HG02763 (cell line): Measurements from ENCODE around the gene PRICKLE1.

Experiments used
- ATAC-seq: cut with Tn5 transposase; IDR thresholded peaks from one replicate; pipeline ENCODE4 v1.9.1; 2021; ENCODE audit warnings: mild to moderate bottlenecking, moderate library complexity; ENCODE audit not compliant: unreplicated experiment

Gene PRICKLE1

DNA sequence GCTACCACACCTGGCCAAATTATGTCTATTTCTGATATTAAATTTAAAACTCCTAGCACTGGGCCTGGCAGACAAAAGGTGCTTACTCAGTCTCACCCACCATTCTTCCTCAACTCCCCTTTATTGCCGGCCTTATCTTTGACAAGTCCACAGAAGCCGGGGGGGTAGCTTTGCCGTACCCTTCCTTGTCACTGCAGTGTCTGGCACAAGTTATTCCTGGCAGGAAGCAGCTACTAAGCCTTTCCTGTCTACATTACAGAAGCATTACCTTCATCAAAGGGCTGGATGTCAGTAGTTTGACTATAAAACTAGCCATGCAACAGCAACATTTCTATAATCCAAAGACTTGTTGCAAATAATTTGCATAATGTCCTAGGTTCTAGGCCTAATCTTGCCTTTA is 127.1 kb downstream of the PRICKLE1 start:
- ATAC-seq: no peak

DNA sequence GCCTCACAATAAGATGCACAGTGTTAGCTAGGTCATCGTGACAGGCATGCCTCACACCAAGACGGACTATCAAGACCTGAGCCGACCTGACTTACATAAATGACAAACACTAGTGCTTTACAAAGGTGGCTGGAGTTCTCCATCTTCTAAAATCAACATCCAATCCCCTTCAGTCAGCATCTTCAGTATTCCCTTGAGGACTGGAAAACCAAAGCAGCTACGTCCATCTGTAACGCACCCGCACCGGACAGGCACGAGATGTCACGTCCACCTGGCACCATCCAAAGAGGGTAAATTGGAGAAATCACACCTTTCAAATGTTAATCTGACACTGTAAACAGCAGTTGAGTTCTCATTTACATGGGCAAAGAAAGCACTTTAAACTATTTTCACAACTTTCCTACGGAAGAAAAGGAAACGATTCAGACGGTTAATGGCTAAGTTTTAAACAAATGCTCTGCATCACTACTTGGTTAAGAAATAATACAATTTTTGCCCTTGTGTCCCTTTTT is 130.2 kb downstream of the PRICKLE1 start:
- ATAC-seq: no peak

DNA sequence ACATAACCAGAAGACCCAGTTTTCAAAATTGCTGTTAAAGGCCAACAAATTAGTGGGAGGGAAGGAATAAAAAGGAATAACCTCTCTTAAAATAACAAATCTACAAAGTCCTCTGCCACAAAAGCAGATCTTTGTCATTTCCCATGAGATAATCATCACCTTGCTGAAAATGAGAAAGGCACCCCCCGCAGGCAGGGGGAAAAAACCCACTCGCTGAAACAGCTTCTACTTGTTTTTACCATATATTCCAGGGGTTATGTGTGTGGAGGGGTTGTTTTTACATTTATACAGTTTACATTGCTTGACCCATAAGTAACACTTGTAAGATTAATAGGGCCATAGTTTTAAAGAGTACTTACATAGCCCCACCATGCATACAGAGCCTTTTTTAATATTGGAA is 131.0 kb downstream of the PRICKLE1 start:
- no peak for ATAC-seq

DNA sequence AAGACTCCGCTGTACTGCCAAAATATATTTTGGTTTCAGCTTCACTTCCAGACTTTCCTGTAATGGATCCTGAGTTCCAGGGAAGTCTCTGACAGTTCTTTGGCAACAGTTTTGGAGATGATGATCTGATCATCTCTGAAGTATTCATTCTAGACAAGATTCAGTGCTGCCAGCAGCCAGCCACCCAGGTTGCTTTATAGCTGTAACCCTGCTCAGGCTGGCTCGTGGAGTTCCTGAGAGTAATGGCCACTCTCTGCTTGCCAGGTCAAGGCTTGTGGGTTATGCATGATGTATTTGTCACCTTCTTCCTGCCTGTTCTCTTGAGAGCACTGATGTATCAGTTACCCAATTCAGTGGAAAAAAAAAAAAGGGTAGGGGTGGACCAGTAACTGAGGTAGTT is 139.3 kb downstream of the PRICKLE1 start:
- ATAC-seq: no peak

DNA sequence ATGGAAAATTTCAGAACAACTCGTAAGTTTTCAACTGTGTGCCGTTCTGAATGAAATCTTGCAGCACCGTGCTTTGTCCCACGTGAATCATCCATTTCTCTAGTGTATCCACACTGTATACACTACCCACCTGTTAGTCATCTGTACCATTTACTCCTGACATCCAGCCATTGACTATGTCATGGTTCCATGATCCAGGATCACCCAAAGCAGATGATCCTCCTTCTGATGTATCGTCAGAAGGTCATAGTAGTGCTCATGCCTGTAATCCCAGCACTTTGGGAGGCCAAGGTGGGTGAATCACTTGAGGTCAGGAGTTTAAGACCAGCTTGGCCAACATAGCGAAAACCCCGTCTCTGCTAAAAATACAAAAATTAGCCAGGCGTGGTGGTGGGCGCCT is 140.7 kb downstream of the PRICKLE1 start:
- ATAC-seq: no peak

DNA sequence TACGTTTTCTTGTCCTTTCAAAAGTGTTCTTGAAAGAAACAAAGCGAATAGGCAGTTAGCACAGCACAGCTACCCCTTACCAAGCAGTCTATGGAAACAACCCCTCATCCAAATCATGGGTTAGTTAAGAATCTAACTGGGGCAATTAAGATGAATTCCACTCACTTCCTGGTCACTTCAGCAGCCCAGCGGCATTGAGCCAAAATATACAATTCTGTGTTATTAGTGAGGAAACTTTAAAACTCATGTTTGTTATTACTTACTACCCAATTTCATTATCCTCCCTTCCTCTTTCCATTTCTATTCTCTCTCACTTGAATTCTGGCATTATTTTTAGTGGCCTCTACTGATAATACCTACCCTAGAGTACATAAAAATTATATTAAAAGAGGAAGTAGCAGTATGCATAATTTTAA is 142.2 kb downstream of the PRICKLE1 start:
- no peak for ATAC-seq

DNA sequence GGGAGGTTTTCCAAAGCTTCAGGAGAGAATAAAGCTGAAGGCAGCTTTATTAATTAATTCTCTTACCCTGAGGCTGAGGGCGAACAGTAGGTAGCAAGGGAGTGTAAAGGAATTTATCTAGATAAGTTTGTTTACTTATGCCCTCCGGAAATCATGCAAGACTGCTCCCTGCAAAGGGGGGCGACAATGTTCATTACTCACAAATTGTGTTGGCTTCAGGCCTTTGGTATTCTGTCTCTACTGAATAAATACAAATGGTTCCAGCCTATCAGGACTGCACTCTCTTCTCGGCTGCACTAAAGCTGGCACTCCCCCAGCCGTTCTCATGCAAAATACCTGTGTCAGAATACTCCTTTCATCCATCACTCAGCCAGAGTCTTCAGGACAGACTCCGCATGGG is 142.8 kb downstream of the PRICKLE1 start:
- no peak for ATAC-seq

DNA sequence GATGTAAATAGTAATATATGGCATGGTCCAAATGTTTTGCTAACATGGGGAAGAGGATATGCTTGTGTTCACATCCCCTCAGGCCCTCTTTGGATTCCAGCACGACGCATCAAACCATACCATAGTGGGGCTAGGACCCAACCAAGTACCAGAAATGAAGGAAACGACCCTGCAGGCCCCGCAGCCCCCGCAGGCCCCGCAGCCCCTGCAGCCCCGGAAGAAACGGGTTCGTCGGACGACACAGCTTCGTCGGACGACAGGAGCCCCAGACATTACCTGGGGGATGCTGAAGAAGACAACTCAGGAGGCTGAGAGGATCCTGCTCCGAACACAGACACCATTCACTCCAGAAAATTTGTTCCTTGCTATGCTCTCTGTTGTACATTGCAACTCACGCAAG is 143.7 kb downstream of the PRICKLE1 start:
- no peak for ATAC-seq

DNA sequence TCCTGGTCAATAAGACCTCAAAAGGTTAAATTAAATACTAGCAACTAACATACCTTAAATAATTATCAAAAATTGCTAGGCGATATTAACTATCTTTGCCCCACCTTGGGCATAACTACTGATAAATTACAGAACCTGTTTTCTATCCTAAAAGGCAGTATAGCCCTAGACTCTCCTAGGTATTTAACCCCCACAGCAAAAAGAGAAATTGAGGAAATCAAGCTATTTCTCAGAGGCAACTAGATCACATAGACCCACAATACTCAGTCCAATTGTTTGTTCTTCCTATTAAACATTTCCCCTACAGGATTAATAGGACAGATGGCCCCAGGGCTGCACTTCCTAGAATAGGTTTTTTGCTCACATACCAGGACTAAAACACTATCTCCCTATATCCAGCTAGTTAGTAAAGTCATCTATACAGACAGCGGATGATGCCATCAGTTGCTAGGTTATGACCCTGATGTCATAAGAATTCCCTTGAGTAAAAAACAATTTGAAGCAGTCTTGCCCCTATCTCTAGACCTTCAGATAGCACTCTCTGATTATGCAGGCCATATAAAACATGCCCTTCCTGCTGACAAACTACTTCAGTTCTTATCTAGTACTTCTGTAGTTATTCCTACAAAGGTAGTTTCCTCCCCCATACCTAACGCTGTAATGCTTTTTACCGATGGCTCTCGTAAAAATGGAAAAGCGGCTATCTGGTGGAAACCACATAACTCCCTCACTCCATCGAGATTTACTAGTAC is 145.2 kb downstream of the PRICKLE1 start:
- ATAC-seq: no peak

DNA sequence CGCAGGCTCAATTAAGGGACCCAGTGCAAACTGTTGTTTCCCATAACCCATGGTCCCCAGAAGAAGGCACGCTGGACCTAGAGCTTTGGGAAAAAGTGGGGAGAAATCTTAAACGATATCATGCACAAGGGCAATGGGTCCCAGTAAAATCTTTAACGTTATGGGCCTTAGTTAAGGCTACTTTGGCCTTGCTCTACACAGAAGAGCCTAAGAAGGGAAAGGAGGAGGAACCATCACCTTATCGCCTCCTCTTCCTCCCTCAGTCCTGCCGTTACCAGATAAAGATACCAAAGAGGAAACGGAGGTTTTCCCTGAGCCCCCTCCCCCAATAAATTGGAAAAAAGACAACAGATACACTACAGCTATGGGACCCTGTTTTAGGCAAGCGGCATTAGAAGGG is 146.7 kb downstream of the PRICKLE1 start:
- no peak for ATAC-seq

DNA sequence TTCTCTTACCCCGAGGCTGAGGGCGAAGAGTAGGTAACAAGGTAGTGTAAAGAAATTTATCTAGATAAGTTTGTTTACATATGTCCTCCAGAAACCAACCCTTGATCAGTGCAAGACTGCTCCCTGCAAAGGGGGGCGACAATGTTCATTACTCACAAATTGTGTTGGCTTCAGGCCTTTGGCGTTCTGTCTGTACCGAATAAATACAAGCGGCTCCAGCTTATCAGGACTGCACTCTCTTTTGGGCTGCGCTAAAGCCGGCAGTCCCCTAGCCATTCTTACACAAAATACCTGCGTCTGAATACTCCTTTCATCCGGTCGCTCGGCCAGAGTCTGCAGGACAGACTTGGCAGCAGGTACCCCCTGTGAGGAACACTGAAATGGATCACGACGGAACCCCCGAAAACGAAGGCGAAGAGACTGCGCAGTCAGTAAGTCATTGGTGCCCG is 147.2 kb downstream of the PRICKLE1 start:
- ATAC-seq: no peak

DNA sequence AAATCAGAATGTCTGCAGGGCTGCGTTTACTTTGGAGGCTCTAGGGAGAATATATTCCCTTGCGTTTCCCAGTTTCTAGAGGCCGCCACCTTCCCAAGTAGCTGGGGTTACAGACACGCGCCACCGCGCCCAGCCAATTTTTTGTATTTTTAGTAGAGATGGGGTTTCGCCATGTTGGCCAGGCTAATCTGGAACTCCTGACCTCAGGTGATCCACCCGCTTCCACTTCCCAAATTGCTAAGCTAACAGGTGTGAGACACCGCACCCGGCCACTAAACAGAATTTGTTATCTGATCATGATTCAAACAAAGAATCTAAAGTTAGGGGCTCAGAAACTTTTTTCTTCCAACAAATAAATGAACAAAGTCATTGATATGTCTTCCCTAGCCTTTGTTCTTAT is 148.9 kb downstream of the PRICKLE1 start:
- ATAC-seq: no peak

DNA sequence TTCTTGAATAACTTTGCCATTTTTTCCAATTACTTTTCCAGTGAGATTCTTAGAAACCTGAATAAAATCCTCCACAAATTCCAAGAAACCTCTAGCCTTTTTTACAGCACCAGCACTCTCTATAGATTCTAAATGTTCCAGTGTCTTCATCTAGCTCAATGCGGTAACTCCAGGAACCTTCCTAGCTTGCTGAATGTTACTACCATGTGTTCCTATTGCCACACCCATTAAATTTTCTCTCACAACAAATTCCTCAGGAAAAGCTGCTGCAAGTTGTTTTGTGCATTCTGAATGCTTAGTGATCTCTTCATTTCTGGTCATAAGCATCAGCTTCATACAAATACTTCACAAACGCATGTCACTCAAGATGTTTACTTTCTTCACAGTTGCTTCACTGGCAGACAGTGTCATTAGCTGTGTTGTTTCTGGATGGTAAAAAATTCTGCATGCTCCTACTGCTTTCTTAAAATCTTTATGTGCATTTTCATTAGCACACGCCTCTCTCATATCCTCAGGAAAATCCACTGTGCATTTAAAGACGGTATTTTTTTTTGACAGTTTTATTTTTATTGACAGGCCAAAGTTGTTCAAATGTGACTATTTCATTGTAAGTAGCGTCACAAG is 156.9 kb downstream of the PRICKLE1 start:
- ATAC-seq: no peak

DNA sequence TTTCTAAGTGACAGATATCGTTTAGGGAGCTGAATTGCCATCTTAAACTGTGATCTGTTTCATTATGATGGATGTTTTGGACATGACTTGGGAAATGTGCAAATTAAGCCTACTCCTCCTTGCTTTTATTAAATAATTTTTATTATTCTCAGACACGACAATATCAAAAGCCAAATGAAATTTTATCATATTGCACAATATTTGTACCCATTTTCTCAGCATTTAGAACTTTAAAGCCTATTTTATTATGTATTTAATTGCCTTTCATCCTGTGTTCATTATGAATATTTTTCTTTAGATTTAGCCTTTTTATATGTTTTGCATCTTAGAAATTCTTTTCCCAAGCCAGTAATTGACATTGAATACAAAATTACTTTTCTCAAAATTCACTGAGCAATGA is 160.7 kb downstream of the PRICKLE1 start:
- ATAC-seq: no peak

DNA sequence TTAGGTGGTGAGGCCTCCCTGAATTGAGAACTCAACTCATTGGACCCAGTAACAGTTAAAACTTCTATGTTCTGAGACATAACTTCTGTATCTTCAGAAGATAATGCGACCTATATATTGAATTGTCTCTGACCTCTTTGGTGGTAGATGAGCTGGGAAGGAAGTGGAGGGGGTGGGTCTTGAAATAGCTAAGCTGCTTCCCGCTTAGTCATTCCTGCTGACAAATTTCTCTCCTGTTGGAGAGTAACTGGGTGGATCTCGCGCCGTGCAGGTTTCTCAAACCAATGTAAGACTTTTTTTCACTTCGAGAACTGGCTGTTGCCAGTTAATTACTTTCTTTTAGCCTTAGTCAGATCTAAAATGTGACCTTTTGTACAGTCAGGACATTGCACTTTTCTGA is 162.8 kb downstream of the PRICKLE1 start:
- ATAC-seq: no peak

DNA sequence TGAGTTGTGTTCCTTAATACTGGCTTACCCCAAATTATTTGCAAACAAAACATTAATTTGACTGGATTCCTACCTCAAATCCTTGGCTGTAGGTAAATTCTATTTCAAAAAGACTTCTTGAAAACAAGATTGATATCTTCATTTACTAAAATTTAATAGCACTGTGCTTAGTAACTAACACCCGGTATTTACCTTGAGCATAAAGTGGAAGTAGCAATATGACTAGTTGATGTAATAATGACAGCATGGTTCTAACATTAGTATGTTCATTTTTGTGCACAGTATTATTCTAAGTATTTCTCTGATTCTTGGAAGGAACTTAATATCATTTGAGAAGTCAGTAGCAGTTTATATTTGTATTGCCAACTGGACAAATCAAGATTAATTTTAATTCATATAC is 166.8 kb downstream of the PRICKLE1 start:
- ATAC-seq: no peak

DNA sequence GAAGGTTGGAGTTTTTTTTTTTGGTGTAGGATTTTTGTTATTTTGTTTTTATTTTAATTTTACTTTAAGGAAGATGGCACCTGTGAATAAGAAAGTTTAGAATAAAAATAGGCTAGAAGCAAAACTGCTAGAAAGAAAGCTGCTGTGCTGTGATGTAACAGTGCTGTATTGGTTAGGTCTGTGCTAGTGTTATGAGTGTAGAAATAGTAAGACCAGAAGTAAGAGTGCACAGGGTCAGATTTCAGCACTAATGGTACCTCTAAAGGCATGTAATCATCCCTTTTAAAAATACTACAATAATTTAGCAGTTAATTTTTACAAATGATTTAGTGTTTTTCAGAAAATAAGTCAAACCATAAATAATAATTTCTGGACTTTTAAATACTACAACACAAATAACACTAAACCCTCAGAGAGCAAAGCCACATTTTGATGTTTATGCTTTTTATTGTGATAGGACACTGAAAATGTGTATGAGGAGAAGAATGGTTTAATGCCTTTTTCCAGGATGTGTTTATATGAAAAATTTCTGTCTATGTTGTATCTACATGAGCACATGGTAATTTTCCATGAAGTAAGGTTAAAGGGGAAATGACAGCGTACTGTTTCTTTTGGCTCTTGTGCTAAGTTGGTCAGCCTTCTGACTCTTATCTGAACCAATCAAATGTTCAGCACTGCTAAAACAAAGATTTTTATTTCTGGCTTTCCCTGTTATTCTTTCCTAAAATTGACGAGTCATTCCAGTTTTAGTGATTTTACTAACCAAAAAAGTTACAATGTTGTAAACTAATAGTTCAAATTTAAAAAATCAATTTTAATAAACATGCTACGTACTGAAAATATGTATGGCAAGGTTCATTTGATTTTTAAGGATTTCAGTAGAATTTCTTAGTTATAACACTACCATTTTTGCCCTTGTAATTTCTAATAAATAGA is 167.4 kb downstream of the PRICKLE1 start:
- peak; percentile 83 for ATAC-seq

DNA sequence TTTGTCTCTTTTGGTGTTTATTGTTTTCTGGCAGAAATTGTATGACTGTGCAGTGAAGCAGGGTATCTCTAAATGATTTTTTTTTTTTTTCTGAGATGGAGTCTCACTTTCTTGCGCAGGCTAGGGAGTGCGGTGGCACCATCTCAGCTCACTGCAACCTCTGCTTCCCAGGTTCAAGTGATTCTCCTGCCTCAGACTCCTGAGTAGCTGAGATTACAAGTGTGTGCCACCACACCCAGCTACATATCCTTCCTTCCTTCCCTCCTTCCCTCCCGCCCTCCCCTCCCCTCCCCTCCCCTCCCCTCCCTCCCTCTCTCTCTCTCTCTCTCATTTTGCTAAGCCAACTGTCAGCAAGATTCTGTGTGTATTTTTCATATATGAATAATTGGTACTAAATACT is 169.2 kb downstream of the PRICKLE1 start:
- ATAC-seq: no peak

DNA sequence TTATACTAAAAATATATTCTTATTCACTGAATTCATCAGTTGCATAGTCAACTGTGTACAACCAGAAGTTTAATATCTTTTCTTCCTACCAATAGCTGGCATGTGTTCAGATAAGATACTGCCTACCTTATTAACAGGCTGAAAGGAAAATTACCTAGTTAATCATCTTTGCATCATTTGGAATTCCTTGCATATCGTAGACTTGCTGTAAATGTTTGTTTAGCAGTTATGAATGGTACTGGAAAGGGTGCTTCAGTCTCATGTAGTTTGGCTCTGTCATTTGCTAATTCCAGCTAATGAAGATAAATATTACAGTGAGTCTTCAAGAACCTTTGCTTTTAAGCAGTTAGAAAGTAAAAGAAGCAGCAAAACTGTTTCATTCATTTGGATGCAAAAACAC is 179.2 kb downstream of the PRICKLE1 start:
- no peak for ATAC-seq

DNA sequence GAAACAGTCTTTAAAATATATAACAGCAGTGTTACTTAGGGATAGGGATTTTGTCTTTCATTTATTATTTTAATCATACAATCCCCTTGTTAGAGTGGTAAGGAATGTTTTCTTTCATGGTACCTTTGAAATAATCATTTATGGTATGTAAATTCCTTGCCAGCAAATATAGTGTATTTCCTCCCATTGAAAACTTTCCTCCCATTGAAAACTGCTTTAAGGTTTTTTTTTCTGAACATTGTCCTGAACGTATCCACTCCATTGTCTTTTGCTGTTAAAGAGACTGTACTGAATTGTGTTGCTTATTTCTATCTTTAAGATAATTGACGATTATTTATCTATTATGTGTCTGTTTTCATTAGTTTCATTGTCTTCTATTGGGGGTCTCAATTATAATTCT is 180.1 kb downstream of the PRICKLE1 start:
- ATAC-seq: no peak

DNA sequence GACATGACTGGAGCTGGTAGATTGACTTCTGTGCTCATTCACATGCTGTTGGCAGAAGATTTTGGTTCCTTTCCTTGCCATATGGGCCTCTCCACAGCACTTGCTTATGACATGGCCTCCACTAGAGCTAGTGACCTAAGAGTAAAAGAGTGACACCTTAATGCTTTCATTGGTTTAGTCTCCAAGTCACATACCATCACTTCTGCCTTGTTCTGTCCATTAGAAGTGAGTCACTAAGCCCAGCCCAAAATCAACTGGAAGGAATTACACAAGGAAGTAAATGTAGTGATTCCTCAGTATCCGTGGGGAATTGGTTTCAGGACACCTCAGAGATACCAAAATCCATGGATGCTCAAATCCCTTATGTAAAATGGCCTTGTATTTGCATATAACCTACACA is 182.2 kb downstream of the PRICKLE1 start:
- no peak for ATAC-seq
